GM23338 (cell line): Measurements from ENCODE around the gene PLEKHD1. TPM values are rescaled to one million over a fixed set of nuclear protein-coding genes. Genes with fewer than 3 reads are reported as not detected.

ENCODE experiments used
- ATAC-seq: fragments of 200-7000 bp; cut with Tn5 transposase; 3 replicates; pipeline ENCODE4 v1.9.1; 2020
- DNase-seq: peaks from one replicate; pipeline ENCODE4 v3.0.0-alpha.2; 2015; ENCODE audit warnings: low spot score
- H2AFZ ChIP-seq: fragments of 200-600 bp; sonication (generic); 2 replicates; pipeline ENCODE4 v1.8.0; 2016; ENCODE audit warnings: antibody characterized with exemption, mild to moderate bottlenecking, moderate library complexity
- H3F3A ChIP-seq: fragments of 200-600 bp; sonication (generic); replicated peaks from 2 replicates; pipeline ENCODE4 v1.8.0; 2017; ENCODE audit warnings: antibody characterized with exemption, mixed run types, low read depth
- H3K27ac ChIP-seq: fragments of 200-600 bp; sonication (generic); 2 replicates; pipeline ENCODE4 v1.6.1; 2016; ENCODE audit warnings: low read depth
- H3K27me3 ChIP-seq: fragments of 200-600 bp; sonication (generic); 2 replicates; pipeline ENCODE4 v1.8.0; 2016; ENCODE audit warnings: mild to moderate bottlenecking, mixed run types, moderate library complexity; ENCODE audit not compliant: insufficient read depth
- H3K36me3 ChIP-seq: fragments of 200-600 bp; sonication (generic); 2 replicates; pipeline ENCODE4 v1.8.0; 2016; ENCODE audit warnings: mild to moderate bottlenecking; ENCODE audit not compliant: insufficient read depth
- H3K4me1 ChIP-seq: fragments of 200-600 bp; sonication (generic); 2 replicates; pipeline ENCODE4 v1.8.0; 2016; ENCODE audit warnings: mild to moderate bottlenecking, moderate library complexity; ENCODE audit not compliant: insufficient read depth
- H3K4me2 ChIP-seq: fragments of 200-600 bp; sonication (generic); 2 replicates; pipeline ENCODE4 v1.7.1; 2017; ENCODE audit warnings: mixed run types
- H3K4me3 ChIP-seq: fragments of 200-600 bp; sonication (generic); 2 replicates; pipeline ENCODE4 v1.6.1; 2016; ENCODE audit warnings: mixed run types
- H3K79me2 ChIP-seq: fragments of 200-600 bp; sonication (generic); replicated peaks from 2 replicates; pipeline ENCODE4 v1.8.0; 2017; ENCODE audit warnings: mild to moderate bottlenecking; ENCODE audit not compliant: insufficient read depth
- H3K9me2 ChIP-seq: fragments of 200-600 bp; sonication (generic); 2 replicates; pipeline ENCODE4 v1.8.0; 2017; ENCODE audit not compliant: insufficient read depth
- H4K20me1 ChIP-seq: fragments of 200-600 bp; sonication (generic); replicated peaks from 2 replicates; pipeline ENCODE4 v1.8.0; 2017; ENCODE audit warnings: mild to moderate bottlenecking; ENCODE audit not compliant: insufficient read depth
- H3K27ac Mint-ChIP-seq: 2 replicates; pipeline ENCODE4 v1.8.0; 2020; ENCODE audit warnings: inconsistent platforms, mild to moderate bottlenecking, moderate library complexity, mixed read lengths
- H3K27me3 Mint-ChIP-seq: 3 replicates; pipeline ENCODE4 v1.8.0; 2022; ENCODE audit warnings: low read depth, mild to moderate bottlenecking, moderate library complexity, mixed read lengths, inconsistent platforms; ENCODE audit not compliant: insufficient read depth, poor library complexity
- H3K36me3 Mint-ChIP-seq: 3 replicates; pipeline ENCODE4 v1.8.0; 2021; ENCODE audit warnings: low read depth, mild to moderate bottlenecking, inconsistent platforms, moderate library complexity, mixed read lengths
- H3K4me1 Mint-ChIP-seq: 3 replicates; pipeline ENCODE4 v1.8.0; 2020; ENCODE audit warnings: mild to moderate bottlenecking, inconsistent platforms, mixed read lengths
- H3K4me3 Mint-ChIP-seq: 3 replicates; pipeline ENCODE4 v1.8.0; 2021; ENCODE audit warnings: moderate library complexity, mild to moderate bottlenecking, inconsistent platforms, mixed read lengths
- H3K9me3 Mint-ChIP-seq: 3 replicates; pipeline ENCODE4 v1.8.0; 2020; ENCODE audit warnings: moderate library complexity, mild to moderate bottlenecking, inconsistent platforms, mixed read lengths
- CREB1 ChIP-seq: fragments of 250-450 bp; sonication (Bioruptor Pico); IDR thresholded peaks from 2 replicates; pipeline ENCODE4 v1.5.0; 2020; ENCODE audit warnings: low read depth, mild to moderate bottlenecking, moderate library complexity
- EZH2 ChIP-seq: fragments of 200-600 bp; sonication (generic); IDR thresholded peaks from one replicate; pipeline ENCODE4 v1.8.0; 2017; ENCODE audit warnings: antibody characterized with exemption, mild to moderate bottlenecking, low read depth; ENCODE audit not compliant: unreplicated experiment
- EZH2phosphoT487 ChIP-seq: fragments of 200-600 bp; sonication (generic); IDR thresholded peaks from one replicate; pipeline ENCODE4 v1.8.1; 2018; ENCODE audit warnings: antibody characterized with exemption; ENCODE audit not compliant: unreplicated experiment
- JUNB ChIP-seq: IDR thresholded peaks from one replicate; pipeline ENCODE4 v1.6.1; 2016; ENCODE audit warnings: antibody characterized with exemption; ENCODE audit not compliant: unreplicated experiment
- NANOG ChIP-seq: IDR thresholded peaks from 2 replicates; pipeline ENCODE4 v1.6.1; 2016; ENCODE audit warnings: antibody characterized with exemption, borderline replicate concordance
- POLR2AphosphoS5 ChIP-seq: IDR thresholded peaks from 2 replicates; pipeline ENCODE4 v1.6.1; 2016; ENCODE audit warnings: antibody characterized with exemption, low read depth
- STAT1 ChIP-seq: IDR thresholded peaks from one replicate; pipeline ENCODE4 v1.6.1; 2016; ENCODE audit warnings: antibody characterized with exemption; ENCODE audit not compliant: unreplicated experiment
- ZNF114 ChIP-seq: fragments of 250-450 bp; sonication (Bioruptor Pico); IDR thresholded peaks from 2 replicates; pipeline ENCODE4 v1.5.0; 2020; ENCODE audit warnings: mild to moderate bottlenecking, moderate library complexity
- ZNF331 ChIP-seq: fragments of 250-450 bp; sonication (Bioruptor Pico); IDR thresholded peaks from 2 replicates; pipeline ENCODE4 v1.5.0; 2020; ENCODE audit warnings: low read depth, mild to moderate bottlenecking, moderate library complexity
- polyA plus RNA-seq: library from polyadenylated mRNA; unstranded; fragments of >200 nt; fragmentation: Nextera tagmentation; extraction: Ambion mirVana; gene quantifications from 2 replicates; pipeline ENCODE4 v1.2.1, GENCODE V29; 2016
- total RNA-seq: library from RNA; depleted of rRNA; stranded (reverse); fragments of >200 nt; shearing (Covaris generic); gene quantifications from 2 replicates; pipeline ENCODE4 v1.2.3, GENCODE V29; 2014
- TF ChIP-seq, protein P1 (sequence below): IDR thresholded peaks from one replicate; pipeline ENCODE4 v1.6.1; 2018; ENCODE audit warnings: antibody characterized with exemption; ENCODE audit not compliant: unreplicated experiment
- TF ChIP-seq, protein P2 (sequence below): IDR thresholded peaks from 2 replicates; pipeline ENCODE4 v1.6.1; 2016; ENCODE audit warnings: antibody characterized with exemption
- TF ChIP-seq, protein P3 (sequence below), 2 experiments: fragments of 200-600 bp in 1 of 2; sonication (generic) in 1 of 2; conservative IDR thresholded peaks; 2 replicates each; pipeline versions ENCODE4 v1.5.1 to v1.6.1; 2016 to 2017; ENCODE audit warnings: antibody characterized with exemption in 2 of 2, low read depth in 2 of 2, mild to moderate bottlenecking in 2 of 2, moderate library complexity in 1 of 2
- TF ChIP-seq, protein P4 (sequence below): fragments of 250-450 bp; sonication (Bioruptor Pico); IDR thresholded peaks from 2 replicates; pipeline ENCODE4 v1.5.0; 2020; ENCODE audit warnings: mild to moderate bottlenecking, moderate library complexity

The PLEKHD1 gene
- total and polyA plus RNA-seq, 2 experiments from 2014 or later: 0.19 to 0.28 TPM

DNA sequence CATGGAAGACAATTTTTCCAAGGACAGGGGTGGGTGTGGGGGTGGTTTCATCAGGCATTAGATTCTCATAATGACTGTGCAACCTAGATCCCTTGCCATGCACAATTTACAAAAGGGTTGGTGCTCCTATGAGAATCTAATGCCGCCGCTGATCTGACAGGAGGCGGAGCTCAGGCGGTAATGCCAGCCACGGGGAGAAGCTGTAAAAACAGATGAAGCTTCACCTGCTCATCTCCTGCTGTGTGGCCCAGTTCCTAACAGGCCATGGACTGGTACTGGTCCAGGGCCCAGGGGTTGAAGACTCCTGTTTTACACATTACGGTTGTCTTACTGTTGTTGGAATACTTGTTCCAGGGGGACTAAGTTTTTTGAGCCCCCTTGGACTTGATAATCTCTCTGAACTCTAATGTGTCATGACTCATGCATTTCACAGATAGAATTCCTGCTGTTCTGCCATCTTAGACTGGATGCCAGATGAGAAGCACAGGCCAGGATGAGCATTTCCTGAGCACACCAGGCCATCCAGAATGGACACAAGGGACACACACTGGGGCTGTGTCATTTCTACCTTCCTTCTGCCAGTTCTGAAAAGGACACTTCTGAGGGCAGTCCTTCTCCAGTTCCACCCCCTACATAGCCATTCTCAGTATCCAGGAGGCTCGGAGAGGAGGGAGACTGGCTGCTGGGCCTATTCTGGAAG lies 5.8 kb downstream of the PLEKHD1 start:
- H3K4me1 Mint-ChIP-seq: peaks cover 10% of the 10 kb centered on the region
- Histone ChIP-seq H3F3A (no peaks in the 10 kb centered on the region), H3K4me3 (no peak overlapping the region), H3K4me1 (no peaks in the 10 kb centered on the region), H3K27me3 (peaks cover 25% of the 10 kb centered on the region), H4K20me1 (no peaks in the 10 kb centered on the region; the same call in 1 of the 2 replicates), H3K36me3 (no peaks in the 10 kb centered on the region), H3K4me2 (no peak overlapping the region), H3K9me2 (no peaks in the 10 kb centered on the region), H2AFZ (no peak overlapping the region), H3K79me2 (no peaks in the 10 kb centered on the region), H3K27ac (no peak overlapping the region)
- H3K27ac Mint-ChIP-seq: no peak overlapping the region
- no peaks in the 10 kb centered on the region for H3K36me3 Mint-ChIP-seq
- ATAC-seq (no peak), DNase-seq (no peak)
- TF ChIP-seq EZH2phosphoT487 (no peak), ZNF331 (CRISPR knock-in tag) (no peak), POLR2AphosphoS5 (no peak), NANOG (no peak), CREB1 (CRISPR knock-in tag) (no peak), EZH2 (no peak), STAT1 (no peak), JUNB (no peak), ZNF114 (CRISPR knock-in tag) (no peak)
- TF ChIP-seq, protein P1, sequence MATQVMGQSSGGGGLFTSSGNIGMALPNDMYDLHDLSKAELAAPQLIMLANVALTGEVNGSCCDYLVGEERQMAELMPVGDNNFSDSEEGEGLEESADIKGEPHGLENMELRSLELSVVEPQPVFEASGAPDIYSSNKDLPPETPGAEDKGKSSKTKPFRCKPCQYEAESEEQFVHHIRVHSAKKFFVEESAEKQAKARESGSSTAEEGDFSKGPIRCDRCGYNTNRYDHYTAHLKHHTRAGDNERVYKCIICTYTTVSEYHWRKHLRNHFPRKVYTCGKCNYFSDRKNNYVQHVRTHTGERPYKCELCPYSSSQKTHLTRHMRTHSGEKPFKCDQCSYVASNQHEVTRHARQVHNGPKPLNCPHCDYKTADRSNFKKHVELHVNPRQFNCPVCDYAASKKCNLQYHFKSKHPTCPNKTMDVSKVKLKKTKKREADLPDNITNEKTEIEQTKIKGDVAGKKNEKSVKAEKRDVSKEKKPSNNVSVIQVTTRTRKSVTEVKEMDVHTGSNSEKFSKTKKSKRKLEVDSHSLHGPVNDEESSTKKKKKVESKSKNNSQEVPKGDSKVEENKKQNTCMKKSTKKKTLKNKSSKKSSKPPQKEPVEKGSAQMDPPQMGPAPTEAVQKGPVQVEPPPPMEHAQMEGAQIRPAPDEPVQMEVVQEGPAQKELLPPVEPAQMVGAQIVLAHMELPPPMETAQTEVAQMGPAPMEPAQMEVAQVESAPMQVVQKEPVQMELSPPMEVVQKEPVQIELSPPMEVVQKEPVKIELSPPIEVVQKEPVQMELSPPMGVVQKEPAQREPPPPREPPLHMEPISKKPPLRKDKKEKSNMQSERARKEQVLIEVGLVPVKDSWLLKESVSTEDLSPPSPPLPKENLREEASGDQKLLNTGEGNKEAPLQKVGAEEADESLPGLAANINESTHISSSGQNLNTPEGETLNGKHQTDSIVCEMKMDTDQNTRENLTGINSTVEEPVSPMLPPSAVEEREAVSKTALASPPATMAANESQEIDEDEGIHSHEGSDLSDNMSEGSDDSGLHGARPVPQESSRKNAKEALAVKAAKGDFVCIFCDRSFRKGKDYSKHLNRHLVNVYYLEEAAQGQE: no peak
- TF ChIP-seq, protein P2, sequence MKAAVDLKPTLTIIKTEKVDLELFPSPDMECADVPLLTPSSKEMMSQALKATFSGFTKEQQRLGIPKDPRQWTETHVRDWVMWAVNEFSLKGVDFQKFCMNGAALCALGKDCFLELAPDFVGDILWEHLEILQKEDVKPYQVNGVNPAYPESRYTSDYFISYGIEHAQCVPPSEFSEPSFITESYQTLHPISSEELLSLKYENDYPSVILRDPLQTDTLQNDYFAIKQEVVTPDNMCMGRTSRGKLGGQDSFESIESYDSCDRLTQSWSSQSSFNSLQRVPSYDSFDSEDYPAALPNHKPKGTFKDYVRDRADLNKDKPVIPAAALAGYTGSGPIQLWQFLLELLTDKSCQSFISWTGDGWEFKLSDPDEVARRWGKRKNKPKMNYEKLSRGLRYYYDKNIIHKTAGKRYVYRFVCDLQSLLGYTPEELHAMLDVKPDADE: no peak
- TF ChIP-seq, protein P3, sequence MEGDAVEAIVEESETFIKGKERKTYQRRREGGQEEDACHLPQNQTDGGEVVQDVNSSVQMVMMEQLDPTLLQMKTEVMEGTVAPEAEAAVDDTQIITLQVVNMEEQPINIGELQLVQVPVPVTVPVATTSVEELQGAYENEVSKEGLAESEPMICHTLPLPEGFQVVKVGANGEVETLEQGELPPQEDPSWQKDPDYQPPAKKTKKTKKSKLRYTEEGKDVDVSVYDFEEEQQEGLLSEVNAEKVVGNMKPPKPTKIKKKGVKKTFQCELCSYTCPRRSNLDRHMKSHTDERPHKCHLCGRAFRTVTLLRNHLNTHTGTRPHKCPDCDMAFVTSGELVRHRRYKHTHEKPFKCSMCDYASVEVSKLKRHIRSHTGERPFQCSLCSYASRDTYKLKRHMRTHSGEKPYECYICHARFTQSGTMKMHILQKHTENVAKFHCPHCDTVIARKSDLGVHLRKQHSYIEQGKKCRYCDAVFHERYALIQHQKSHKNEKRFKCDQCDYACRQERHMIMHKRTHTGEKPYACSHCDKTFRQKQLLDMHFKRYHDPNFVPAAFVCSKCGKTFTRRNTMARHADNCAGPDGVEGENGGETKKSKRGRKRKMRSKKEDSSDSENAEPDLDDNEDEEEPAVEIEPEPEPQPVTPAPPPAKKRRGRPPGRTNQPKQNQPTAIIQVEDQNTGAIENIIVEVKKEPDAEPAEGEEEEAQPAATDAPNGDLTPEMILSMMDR (conservative IDR thresholded peaks at IDR 0.05; ENCODE audit: low read depth in 2 of 2): no peak
- TF ChIP-seq, protein P4, sequence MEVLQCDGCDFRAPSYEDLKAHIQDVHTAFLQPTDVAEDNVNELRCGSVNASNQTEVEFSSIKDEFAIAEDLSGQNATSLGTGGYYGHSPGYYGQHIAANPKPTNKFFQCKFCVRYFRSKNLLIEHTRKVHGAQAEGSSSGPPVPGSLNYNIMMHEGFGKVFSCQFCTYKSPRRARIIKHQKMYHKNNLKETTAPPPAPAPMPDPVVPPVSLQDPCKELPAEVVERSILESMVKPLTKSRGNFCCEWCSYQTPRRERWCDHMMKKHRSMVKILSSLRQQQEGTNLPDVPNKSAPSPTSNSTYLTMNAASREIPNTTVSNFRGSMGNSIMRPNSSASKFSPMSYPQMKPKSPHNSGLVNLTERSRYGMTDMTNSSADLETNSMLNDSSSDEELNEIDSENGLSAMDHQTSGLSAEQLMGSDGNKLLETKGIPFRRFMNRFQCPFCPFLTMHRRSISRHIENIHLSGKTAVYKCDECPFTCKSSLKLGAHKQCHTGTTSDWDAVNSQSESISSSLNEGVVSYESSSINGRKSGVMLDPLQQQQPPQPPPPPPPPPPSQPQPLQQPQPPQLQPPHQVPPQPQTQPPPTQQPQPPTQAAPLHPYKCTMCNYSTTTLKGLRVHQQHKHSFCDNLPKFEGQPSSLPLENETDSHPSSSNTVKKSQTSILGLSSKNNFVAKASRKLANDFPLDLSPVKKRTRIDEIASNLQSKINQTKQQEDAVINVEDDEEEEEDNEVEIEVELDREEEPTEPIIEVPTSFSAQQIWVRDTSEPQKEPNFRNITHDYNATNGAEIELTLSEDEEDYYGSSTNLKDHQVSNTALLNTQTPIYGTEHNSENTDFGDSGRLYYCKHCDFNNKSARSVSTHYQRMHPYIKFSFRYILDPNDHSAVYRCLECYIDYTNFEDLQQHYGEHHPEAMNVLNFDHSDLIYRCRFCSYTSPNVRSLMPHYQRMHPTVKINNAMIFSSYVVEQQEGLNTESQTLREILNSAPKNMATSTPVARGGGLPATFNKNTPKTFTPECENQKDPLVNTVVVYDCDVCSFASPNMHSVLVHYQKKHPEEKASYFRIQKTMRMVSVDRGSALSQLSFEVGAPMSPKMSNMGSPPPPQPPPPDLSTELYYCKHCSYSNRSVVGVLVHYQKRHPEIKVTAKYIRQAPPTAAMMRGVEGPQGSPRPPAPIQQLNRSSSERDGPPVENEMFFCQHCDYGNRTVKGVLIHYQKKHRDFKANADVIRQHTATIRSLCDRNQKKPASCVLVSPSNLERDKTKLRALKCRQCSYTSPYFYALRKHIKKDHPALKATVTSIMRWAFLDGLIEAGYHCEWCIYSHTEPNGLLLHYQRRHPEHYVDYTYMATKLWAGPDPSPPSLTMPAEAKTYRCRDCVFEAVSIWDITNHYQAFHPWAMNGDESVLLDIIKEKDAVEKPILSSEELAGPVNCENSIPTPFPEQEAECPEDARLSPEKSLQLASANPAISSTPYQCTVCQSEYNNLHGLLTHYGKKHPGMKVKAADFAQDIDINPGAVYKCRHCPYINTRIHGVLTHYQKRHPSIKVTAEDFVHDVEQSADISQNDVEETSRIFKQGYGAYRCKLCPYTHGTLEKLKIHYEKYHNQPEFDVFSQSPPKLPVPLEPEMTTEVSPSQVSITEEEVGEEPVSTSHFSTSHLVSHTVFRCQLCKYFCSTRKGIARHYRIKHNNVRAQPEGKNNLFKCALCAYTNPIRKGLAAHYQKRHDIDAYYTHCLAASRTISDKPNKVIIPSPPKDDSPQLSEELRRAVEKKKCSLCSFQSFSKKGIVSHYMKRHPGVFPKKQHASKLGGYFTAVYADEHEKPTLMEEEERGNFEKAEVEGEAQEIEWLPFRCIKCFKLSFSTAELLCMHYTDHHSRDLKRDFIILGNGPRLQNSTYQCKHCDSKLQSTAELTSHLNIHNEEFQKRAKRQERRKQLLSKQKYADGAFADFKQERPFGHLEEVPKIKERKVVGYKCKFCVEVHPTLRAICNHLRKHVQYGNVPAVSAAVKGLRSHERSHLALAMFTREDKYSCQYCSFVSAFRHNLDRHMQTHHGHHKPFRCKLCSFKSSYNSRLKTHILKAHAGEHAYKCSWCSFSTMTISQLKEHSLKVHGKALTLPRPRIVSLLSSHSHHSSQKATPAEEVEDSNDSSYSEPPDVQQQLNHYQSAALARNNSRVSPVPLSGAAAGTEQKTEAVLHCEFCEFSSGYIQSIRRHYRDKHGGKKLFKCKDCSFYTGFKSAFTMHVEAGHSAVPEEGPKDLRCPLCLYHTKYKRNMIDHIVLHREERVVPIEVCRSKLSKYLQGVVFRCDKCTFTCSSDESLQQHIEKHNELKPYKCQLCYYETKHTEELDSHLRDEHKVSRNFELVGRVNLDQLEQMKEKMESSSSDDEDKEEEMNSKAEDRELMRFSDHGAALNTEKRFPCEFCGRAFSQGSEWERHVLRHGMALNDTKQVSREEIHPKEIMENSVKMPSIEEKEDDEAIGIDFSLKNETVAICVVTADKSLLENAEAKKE (CRISPR knock-in tag): no peak
- no peaks in the 10 kb centered on the region for H3K9me3 Mint-ChIP-seq
- peaks cover 22% of the 10 kb centered on the region for H3K27me3 Mint-ChIP-seq
- no peak overlapping the region for H3K4me3 Mint-ChIP-seq
